Spinal cord (tissue), 10 donors: ENCODE measurements around the gene PDCD1LG2. TPM values are rescaled to one million over a fixed set of nuclear protein-coding genes. Genes with fewer than 3 reads are reported as not detected.

Source experiments
- DNase-seq, 6 donors: peaks; one replicate each; pipeline versions ENCODE4 v3.0.0 to v3.0.0-alpha.2; 2013 to 2015; ENCODE audit warnings: low spot score in 6 of 6, low read depth in 4 of 6
- H3K27ac ChIP-seq: one replicate; pipeline ENCODE4 v1.5.1; 2013; ENCODE audit warnings: low read depth, low read length, control low read depth
- H3K27me3 ChIP-seq: one replicate; pipeline ENCODE4 v1.6.1; 2013; ENCODE audit warnings: low read length; ENCODE audit not compliant: control insufficient read depth, insufficient read depth
- H3K36me3 ChIP-seq: one replicate; pipeline ENCODE4 v1.6.1; 2013; ENCODE audit warnings: low read length; ENCODE audit not compliant: control insufficient read depth, insufficient read depth
- H3K4me1 ChIP-seq: one replicate; pipeline ENCODE4 v1.6.1; 2013; ENCODE audit warnings: low read length; ENCODE audit not compliant: control insufficient read depth, insufficient read depth
- H3K4me3 ChIP-seq: one replicate; pipeline ENCODE4 v1.5.1; 2013; ENCODE audit warnings: low read depth, low read length, control low read depth
- H3K9me3 ChIP-seq: one replicate; pipeline ENCODE4 v1.6.1; 2013; ENCODE audit warnings: low read length; ENCODE audit not compliant: control insufficient read depth, insufficient read depth
- WGBS: methylation state at CpG from one replicate; pipeline ENCODE4 v1.1.5; 2013; ENCODE audit warnings: missing lambda C conversion rate; ENCODE audit not compliant: insufficient coverage; 5-methylcytosine and 5-hydroxymethylcytosine counted together
- polyA plus RNA-seq, 2 donors: library from polyadenylated mRNA; unstranded; fragments of 120-200 nt; gene quantifications; one replicate each; pipeline ENCODE4 v1.2.1, GENCODE V29; 2013; ENCODE audit not compliant: insufficient read length in 2 of 2
- total RNA-seq, 2 donors: library from RNA; depleted of rRNA in 1 of 2; stranded (reverse); fragments of 120-200 nt in 1 of 2; fragments of >200 nt in 1 of 2; gene quantifications; one replicate each; pipeline versions ENCODE4 v1.2.3 to v1.2.4, GENCODE V29; 2013 to 2014
- donor health status: healthy.

Gene PDCD1LG2
- total and polyA plus RNA-seq, 4 donors = 0.18 to 0.50 (median 0.27) TPM

GRCh38 chr9:5511476-5511875 is 1.1 kb downstream of the PDCD1LG2 start:
- 100% methylated on average over 1 of the region's 1 CpG for WGBS
- DNase-seq = no peak
- Histone ChIP-seq H3K4me3 (no peak overlapping the region), H3K9me3 (no peaks in the 10 kb centered on the region), H3K27me3 (no peaks in the 10 kb centered on the region), H3K4me1 (no peaks in the 10 kb centered on the region), H3K27ac (no peak overlapping the region), H3K36me3 (no peaks in the 10 kb centered on the region)

GRCh38 chr9:5511935-5512580 is 1.7 kb downstream of the PDCD1LG2 start:
- H3K27me3 ChIP-seq = no peaks in the 10 kb centered on the region
- no peak for DNase-seq
- no peak overlapping the region for H3K27ac ChIP-seq
- H3K9me3 ChIP-seq = no peaks in the 10 kb centered on the region
- WGBS = 91% methylated on average over 5 of the region's 6 CpGs
- H3K4me3 ChIP-seq = no peak overlapping the region
- no peaks in the 10 kb centered on the region for H3K36me3 ChIP-seq
- no peaks in the 10 kb centered on the region for H3K4me1 ChIP-seq

GRCh38 chr9:5512658-5513452 is 2.5 kb downstream of the PDCD1LG2 start:
- WGBS = 86% methylated on average over 2 of the region's 2 CpGs
- Histone ChIP-seq H3K9me3 (no peaks in the 10 kb centered on the region), H3K27ac (no peak overlapping the region), H3K4me3 (no peak overlapping the region), H3K27me3 (no peaks in the 10 kb centered on the region), H3K36me3 (no peaks in the 10 kb centered on the region), H3K4me1 (no peaks in the 10 kb centered on the region)
- DNase-seq = no peak

DNA sequence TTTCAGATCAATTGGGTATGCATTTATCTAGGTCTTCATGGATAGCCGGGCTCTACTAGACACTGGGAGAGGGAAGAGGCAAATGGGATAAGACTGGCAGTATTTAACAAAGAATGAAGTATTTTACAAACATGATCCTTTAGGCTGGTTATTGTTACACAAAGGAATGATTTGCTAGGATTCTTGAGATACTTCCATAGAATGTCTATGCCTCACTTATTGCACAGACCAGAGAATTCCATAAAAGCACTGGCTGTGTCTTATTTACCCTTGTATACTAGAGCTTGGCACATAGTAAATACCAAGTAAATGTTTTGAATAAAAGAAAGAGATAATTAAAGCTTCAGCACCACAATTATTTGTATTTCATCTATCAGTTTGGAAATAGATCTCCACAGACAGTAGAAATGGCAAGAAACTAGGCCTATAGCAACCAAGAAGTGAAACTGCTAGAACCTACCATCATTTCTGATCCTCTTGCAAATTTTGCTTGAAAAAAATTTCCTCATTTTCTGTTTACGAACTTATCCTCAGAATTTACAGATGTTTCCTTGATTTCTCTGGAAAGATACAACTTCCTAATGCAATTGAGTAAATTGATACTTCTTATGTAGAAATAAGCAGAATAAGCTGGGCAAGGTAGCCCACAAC is 3.8 kb downstream of the PDCD1LG2 start:
- WGBS = no CpG with 5 or more reads among the region's 2 CpGs
- Histone ChIP-seq H3K27ac (no peak overlapping the region), H3K9me3 (no peaks in the 10 kb centered on the region), H3K27me3 (no peaks in the 10 kb centered on the region), H3K36me3 (no peaks in the 10 kb centered on the region), H3K4me3 (no peak overlapping the region), H3K4me1 (no peaks in the 10 kb centered on the region)
- no peak for DNase-seq

- Histone ChIP-seq H3K9me3 (no peaks in the 10 kb centered on the region), H3K4me3 (no peak overlapping the region), H3K36me3 (no peaks in the 10 kb centered on the region), H3K27ac (no peak overlapping the region), H3K4me1 (no peaks in the 10 kb centered on the region), H3K27me3 (no peaks in the 10 kb centered on the region)
- no peak for DNase-seq
- 100% methylated on average over 2 of the region's 6 CpGs for WGBS
These were observed 4.4 kb downstream of the PDCD1LG2 start for GRCh38 chr9:5514617-5515260.

GRCh38 chr9:5515261-5515650 is 4.9 kb downstream of the PDCD1LG2 start:
- H3K4me3 ChIP-seq = no peak overlapping the region
- WGBS = 90% methylated on average over 3 of the region's 4 CpGs
- H3K27me3 ChIP-seq = no peaks in the 10 kb centered on the region
- H3K36me3 ChIP-seq = no peaks in the 10 kb centered on the region
- no peaks in the 10 kb centered on the region for H3K4me1 ChIP-seq
- no peak overlapping the region for H3K27ac ChIP-seq
- no peak for DNase-seq
- no peaks in the 10 kb centered on the region for H3K9me3 ChIP-seq

DNA sequence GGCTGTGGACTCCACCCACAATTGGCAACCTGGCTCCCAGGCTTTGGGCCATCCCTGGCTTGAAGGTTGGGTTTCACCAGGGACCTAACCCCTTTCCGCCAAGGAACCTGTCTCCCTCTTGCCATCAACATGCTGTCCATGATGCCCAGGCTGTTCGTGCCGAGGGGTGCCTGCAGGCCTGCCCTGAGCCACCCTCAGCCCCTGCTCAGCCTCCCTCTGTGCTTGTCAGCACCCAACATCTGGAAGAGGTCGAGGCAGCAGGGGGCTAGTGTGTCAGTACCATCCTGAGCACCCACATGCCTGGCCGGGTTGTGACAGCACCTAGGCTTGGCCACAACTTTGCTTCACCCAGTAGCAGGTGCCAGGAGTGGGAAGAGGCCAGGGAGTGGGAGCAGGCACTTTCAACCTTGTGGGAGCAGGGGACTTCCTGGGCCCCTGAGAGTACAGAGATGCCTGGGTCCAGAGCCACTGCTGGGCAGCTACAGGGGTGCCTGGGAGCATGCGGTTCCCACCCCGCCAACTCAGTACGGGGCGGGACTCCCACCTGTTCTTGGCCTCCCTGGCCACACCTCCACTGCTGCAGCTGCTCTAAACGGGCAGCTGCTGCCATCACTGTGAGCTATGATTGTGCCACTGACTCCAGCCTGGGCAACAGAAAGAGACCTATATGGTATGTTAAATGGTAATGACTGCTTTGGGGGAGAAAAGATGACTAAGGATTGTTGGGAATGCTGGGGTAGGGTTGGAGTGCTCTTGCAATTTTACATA is 6.3 kb downstream of the PDCD1LG2 start:
- Histone ChIP-seq H3K9me3 (no peaks in the 10 kb centered on the region), H3K27me3 (no peaks in the 10 kb centered on the region), H3K4me1 (no peaks in the 10 kb centered on the region), H3K36me3 (no peaks in the 10 kb centered on the region), H3K27ac (no peak overlapping the region), H3K4me3 (no peak overlapping the region)
- DNase-seq = no peak
- WGBS = 94% methylated on average over 10 of the region's 10 CpGs

GRCh38 chr9:5518171-5518936 is 8.0 kb downstream of the PDCD1LG2 start:
- no peak for DNase-seq
- no peaks in the 10 kb centered on the region for H3K4me1 ChIP-seq
- H3K4me3 ChIP-seq = no peak overlapping the region
- H3K36me3 ChIP-seq = no peaks in the 10 kb centered on the region
- WGBS = 73% methylated on average over 2 of the region's 2 CpGs
- H3K27me3 ChIP-seq = no peaks in the 10 kb centered on the region
- no peaks in the 10 kb centered on the region for H3K9me3 ChIP-seq
- no peak overlapping the region for H3K27ac ChIP-seq
